HG02798 (cell line): Measurements from ENCODE around the gene FLVCR1.
"Not testable (repeated sequence)": the region's sequence is repeated elsewhere in the genome, so short reads cannot be mapped to it uniquely, and the experiment has no call there.

Source experiments
- ATAC-seq: cut with Tn5 transposase; IDR thresholded peaks from one replicate; pipeline ENCODE4 v1.9.1; 2021; ENCODE audit warnings: mild to moderate bottlenecking; ENCODE audit not compliant: unreplicated experiment, poor library complexity

The FLVCR1 gene

GRCh38 chr1:212858461-212859265, 588 bp downstream of the FLVCR1 start:
- ATAC-seq, result peak; percentile 8

GRCh38 chr1:212860713-212861581, 2.9 kb downstream of the FLVCR1 start:
- no peak for ATAC-seq

- no peak for ATAC-seq
Measured at GRCh38 chr1:212862111-212862690, 4.1 kb downstream of the FLVCR1 start.

GRCh38 chr1:212863345-212863744, 5.3 kb downstream of the FLVCR1 start:
- not testable (repeated sequence) for ATAC-seq

- ATAC-seq, result no peak
Measured at GRCh38 chr1:212864201-212864600, 6.1 kb downstream of the FLVCR1 start.

- no peak for ATAC-seq
Measured at GRCh38 chr1:212867192-212867591, 9.1 kb downstream of the FLVCR1 start.

- no peak for ATAC-seq
Measured at GRCh38 chr1:212871976-212872375, 13.9 kb downstream of the FLVCR1 start.

GRCh38 chr1:212873518-212873917, 15.4 kb downstream of the FLVCR1 start:
- peak; percentile 75 for ATAC-seq

GRCh38 chr1:212878418-212878817, 20.3 kb downstream of the FLVCR1 start:
- ATAC-seq, result no peak

- ATAC-seq, result no peak
Measured at GRCh38 chr1:212879947-212880690, 22.0 kb downstream of the FLVCR1 start.

- ATAC-seq, result no peak
Measured at GRCh38 chr1:212884592-212884991, 26.5 kb downstream of the FLVCR1 start.

- ATAC-seq, result no peak
Measured at GRCh38 chr1:212892108-212892507, 34.0 kb downstream of the FLVCR1 start.

- no peak for ATAC-seq
Measured at GRCh38 chr1:212899845-212900244, 41.8 kb downstream of the FLVCR1 start.

GRCh38 chr1:212901290-212901689, 43.2 kb downstream of the FLVCR1 start:
- no peak for ATAC-seq

- ATAC-seq, result no peak
Measured at GRCh38 chr1:212902054-212902453, 44.0 kb downstream of the FLVCR1 start.

- ATAC-seq, result no peak
Measured at GRCh38 chr1:212903664-212904063, 45.6 kb downstream of the FLVCR1 start.

- ATAC-seq, result not testable (repeated sequence)
Measured at GRCh38 chr1:212908071-212908470, 50.0 kb downstream of the FLVCR1 start.

- no peak for ATAC-seq
Measured at GRCh38 chr1:212908971-212909370, 50.9 kb downstream of the FLVCR1 start.

GRCh38 chr1:212909652-212910063, 51.6 kb downstream of the FLVCR1 start:
- no peak for ATAC-seq

- not testable (repeated sequence) for ATAC-seq
Measured at GRCh38 chr1:212910213-212910612, 52.1 kb downstream of the FLVCR1 start.
